GM12873 (cell line): ENCODE results near the gene C1QL4.

Experiments
- TF ChIP-seq, protein P1 (sequence below): IDR thresholded peaks from 2 replicates; pipeline ENCODE4 v1.5.1; 2012; ENCODE audit warnings: low read depth, mild to moderate bottlenecking, moderate library complexity, low read length, control low read depth; ENCODE audit not compliant: insufficient read depth; ENCODE audit errors: missing control alignments

The C1QL4 gene

DNA sequence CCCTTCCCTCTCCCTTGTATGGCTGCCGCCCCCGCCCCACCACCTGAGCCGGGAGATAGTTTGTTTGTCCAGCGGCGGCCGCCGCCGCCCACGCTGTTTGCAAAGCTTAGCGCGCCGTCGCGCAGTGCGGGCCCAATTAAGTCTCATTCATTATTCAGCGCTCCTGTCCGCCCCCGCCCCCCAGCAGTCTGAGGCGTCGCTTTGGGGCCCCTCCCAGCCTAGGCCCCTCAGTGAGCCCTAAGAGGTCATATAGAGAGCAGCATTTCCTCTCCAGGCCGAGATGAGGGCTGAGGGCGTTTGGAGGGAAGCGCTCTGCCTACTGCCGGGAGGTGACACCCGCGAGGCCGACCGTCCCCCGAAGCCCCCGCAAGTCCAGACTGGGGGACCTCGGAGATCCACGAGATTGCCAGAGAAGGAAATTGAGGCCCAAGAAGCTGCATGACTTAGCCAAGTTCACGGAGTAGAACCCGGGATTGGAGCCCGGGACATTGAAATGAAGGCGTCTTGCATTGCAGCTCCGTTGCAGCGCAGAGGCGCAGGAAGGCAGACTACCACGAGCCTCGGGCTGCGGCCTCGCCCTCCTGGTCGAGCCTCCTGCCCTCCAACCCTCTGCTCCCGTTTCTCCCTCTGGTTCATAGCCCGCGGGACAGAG is 9.8 kb upstream of the C1QL4 start, which contains the start of gene DNAJC22:
Gene DNAJC22, plus strand, starts transcription at position 230 of the 652 bp plus-strand sequence. CDS start 1,985 bp downstream, outside the sequence.
- TF ChIP-seq, protein P1, sequence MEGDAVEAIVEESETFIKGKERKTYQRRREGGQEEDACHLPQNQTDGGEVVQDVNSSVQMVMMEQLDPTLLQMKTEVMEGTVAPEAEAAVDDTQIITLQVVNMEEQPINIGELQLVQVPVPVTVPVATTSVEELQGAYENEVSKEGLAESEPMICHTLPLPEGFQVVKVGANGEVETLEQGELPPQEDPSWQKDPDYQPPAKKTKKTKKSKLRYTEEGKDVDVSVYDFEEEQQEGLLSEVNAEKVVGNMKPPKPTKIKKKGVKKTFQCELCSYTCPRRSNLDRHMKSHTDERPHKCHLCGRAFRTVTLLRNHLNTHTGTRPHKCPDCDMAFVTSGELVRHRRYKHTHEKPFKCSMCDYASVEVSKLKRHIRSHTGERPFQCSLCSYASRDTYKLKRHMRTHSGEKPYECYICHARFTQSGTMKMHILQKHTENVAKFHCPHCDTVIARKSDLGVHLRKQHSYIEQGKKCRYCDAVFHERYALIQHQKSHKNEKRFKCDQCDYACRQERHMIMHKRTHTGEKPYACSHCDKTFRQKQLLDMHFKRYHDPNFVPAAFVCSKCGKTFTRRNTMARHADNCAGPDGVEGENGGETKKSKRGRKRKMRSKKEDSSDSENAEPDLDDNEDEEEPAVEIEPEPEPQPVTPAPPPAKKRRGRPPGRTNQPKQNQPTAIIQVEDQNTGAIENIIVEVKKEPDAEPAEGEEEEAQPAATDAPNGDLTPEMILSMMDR, result no peak

DNA sequence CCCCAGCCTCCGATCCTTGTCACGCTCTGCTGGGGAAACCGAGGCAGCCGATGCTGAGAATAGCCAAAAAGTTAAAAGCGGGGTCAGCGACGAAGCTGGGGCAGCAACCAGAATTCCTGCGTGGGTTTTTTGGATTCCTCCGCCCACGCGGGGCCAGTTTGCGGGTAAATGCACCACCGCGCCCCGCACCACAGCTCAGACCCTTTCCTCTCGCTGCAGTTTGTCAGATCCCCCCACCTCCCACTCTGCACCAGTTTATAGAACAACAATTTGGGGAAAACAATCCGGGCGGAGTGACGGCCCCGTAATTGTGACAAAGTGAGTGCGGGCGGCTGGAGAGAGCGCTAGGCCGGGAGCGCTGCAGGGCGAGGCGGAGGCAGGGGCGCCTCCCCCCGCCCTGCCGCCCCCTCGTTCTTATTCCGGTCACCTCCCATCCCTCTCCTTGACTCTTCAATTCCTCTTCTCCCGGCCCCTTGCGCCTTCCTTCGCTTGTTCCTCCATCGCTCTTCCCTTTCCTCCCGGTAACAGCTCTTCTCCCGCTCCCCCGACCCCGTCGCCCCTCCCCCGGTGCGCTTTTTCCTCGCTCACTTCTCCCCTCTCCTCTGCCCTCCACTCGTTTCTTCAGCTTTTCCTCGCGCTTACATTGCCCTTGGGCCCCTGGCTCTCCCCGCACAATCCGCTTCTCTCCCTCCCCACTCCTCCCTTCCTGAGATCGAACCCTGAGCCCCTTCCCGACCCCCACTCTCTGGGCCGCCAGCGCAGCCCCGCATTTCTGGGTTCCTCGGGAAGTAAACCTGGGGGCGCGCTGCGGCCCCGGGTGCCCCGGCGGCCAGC is 9.1 kb upstream of the C1QL4 start:
- TF ChIP-seq, protein P1, result no peak

DNA sequence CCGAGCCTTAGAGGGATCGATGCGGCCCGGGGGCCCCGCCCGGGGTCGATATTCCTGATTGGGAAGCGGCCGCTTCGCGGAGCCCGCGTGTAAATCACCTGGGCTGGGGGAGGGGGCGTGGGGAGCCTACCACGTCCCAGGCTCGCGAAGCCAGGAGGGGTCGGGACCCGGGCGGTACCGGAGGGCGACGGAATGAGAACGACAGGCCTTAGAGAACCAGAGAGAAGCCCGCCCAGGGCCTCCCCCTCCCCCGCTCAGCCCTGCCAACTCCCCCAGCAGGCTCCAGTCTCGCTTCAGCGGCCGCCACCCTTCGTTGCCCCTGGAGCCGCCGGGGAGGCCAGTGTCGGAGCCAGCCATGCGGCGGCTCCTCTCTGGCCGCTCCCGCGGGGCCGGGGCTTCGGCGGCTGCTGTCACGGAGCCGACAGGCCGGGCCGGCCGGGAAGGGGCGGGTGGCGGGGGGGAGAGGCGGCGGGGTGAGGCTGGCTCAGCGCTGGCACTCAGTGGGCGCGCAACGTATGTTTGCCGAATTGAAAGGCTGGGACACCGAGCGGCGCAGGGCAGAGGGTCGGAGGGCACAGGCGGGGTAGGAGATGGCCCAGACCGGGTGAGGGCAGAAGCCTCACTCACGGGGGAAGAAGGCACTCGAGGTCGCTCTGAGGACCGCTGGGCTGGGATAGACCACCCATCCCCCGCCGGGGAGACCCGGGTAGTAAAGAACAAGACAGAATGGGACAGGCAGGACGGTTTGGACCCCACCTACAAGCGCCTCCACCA is 8.2 kb upstream of the C1QL4 start:
- TF ChIP-seq, protein P1, result no peak

DNA sequence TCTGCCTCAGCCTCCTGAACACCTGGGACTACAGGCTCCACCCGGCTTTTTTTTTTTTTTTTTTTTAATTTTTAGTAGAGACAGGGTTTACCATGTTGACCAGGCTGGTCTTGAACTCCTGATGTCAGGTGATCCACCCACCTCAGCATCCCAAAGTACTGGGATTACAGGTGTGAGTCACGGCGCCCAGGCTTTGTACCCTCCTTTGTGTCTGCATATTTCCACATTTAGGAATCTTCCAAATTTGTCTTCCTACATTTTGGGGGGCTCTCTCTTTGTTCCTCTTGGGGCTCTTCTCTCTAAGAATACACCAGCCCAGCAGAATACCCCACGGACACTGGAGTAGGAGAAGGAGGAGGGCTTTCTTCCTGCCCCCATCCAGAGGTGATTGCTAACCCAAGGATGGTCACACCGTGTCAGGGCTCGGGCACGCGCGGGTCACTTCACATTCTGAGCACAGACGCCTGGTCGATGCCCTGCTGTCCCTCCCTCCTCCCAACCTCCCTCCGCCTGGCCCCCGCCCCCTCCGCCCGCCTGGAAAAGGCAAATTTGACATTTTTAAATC is 7.6 kb upstream of the C1QL4 start:
- TF ChIP-seq, protein P1, result no peak

DNA sequence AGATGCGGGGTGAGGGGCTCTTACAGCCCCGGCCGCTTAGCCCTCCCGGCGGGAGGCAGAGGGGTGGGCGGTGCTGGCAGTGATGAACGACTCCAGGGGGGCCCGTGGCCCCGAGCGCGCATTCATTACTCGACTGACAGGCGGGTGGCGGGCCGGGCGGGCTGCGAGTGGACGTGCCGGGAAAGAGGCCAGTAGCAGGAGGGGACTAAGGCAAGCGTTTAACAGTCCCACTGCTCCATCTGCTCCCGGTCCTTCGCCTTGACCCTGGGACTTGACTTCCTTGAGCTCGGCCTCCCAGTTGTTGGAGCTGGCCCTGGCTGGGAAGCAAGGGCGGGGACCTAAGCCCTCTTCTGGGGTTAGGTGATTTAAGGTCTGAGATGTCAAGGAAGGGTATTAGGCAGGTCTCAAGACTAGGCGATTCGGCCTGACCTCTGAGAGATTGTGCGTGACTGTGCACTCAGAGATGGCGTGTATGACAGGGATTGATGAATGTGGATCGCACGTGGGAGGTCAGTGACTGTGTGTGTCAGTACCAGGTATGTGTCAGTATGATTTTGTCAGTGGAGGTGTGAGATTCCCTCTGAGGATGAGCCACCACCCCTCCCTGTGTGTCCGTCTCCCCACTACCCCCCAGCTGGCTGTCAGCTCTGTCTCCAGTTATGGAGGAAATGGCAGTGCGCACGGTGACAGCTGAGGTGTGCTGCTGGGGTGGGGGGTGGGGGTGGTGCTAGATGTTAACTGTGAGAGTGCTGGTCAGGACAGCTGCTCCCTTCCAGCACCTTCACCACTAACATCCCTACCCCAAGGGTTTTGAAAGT is 6.1 kb upstream of the C1QL4 start:
- TF ChIP-seq, protein P1, result no peak

DNA sequence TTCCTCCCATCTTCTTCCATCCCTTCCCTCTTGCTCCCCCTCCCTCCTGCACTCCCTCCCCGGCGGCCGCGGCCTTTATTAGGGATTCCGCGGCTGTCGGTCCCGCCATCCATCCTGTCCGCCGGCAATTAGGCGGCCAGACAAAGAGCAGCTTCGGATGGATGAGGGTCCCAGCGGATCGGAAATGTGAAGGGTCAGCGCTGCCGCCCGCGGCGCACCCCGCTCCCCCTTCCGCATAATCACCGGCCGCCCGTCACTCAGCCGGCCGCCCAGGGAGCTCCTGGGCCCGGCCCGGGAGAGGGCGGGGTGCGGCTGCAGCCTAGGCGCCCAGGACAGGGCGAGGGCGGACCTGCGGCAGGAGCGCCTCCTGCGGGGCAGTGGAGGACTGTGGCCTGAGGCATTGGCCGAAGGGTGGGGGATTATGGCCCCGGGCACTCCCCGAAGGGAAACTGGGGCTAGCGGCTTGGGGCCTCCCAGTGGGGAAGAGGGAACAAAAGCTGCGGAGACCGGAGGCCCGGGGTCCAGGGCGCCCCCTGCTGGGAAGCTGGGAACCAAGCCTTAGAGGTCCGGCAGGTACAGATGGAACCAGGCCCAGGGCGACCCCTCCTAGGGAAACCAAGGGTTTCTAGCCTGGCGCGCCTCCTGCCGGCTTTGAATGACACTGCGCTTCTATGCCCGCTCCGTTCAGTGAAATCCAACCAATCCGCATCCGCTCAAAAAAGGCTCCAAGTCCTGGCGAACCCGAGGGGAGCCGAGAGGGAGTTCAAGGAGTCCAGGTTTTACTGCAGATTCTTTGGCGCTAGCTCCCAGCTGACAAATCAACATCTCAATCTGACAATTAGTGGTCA is 5.3 kb upstream of the C1QL4 start:
- TF ChIP-seq, protein P1, result peak; percentile 88
